Measurements from ENCODE around the gene CDH4. TPM values are rescaled to one million over a fixed set of nuclear protein-coding genes. Genes with fewer than 3 reads are reported as not detected.

The CDH4 gene
- total RNA-seq, 1 experiment from 2014 or later = not detected

DNA sequence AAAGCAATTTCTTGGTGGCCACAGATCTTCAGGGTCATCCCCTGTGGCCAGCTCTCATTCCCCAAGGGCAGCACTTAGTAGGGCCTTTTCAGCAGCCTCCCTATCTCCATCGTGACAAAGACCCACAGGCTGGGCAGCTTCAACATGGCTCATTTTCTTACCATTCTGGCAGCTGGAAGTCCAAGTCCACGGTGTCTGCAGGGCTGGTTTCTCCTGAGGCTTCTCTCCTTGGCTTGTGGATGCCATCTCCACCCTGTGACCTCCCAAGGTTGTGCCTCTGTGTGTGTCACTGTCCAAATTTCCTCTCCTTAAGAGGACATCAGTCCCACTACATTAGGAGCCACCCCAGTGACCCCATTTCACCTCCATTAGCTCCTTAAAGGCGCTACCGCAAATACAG, 161.7 kb downstream of the CDH4 start:
- H3K4me1 ChIP-seq = no peaks in the 10 kb centered on the region
- DNase-seq = no peak
- peaks cover 13% of the 10 kb centered on the region for H3K27me3 Mint-ChIP-seq (ENCODE audit: insufficient read depth, unreplicated experiment)
- no peak overlapping the region for H3K4me3 Mint-ChIP-seq (ENCODE audit: unreplicated experiment)
- H3K4me3 ChIP-seq (ENCODE audit: low read depth, low read length) = no peak overlapping the region
- ChIA-PET CTCF (no interaction called here), POLR2A (no interaction called here)
- TF ChIP-seq, protein P1, sequence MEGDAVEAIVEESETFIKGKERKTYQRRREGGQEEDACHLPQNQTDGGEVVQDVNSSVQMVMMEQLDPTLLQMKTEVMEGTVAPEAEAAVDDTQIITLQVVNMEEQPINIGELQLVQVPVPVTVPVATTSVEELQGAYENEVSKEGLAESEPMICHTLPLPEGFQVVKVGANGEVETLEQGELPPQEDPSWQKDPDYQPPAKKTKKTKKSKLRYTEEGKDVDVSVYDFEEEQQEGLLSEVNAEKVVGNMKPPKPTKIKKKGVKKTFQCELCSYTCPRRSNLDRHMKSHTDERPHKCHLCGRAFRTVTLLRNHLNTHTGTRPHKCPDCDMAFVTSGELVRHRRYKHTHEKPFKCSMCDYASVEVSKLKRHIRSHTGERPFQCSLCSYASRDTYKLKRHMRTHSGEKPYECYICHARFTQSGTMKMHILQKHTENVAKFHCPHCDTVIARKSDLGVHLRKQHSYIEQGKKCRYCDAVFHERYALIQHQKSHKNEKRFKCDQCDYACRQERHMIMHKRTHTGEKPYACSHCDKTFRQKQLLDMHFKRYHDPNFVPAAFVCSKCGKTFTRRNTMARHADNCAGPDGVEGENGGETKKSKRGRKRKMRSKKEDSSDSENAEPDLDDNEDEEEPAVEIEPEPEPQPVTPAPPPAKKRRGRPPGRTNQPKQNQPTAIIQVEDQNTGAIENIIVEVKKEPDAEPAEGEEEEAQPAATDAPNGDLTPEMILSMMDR (IDR thresholded peaks at IDR 0.05; ENCODE audit: insufficient read depth in 1 of 2, low read depth in 1 of 2, low read length in 1 of 2, severe bottlenecking in 1 of 2, unreplicated experiment in 1 of 2) = no peak
- peaks cover 3% of the 10 kb centered on the region; the same call in 1 of the 2 replicates for H3K9me3 ChIP-seq
- H3K27me3 ChIP-seq (replicated peaks; ENCODE audit: control insufficient read depth, insufficient read depth, low read length) = no peaks in the 10 kb centered on the region
- no peak overlapping the region for H3K27ac Mint-ChIP-seq (ENCODE audit: unreplicated experiment)
- H3K36me3 ChIP-seq (ENCODE audit: control insufficient read depth, insufficient read depth, low read length) = no peaks in the 10 kb centered on the region
- intact Hi-C loops (cut with micrococcal nuclease; ENCODE audit: unreplicated experiment) = no loop called here
- H3K4me1 Mint-ChIP-seq (ENCODE audit: low read depth, unreplicated experiment) = no peaks in the 10 kb centered on the region
- H3K36me3 Mint-ChIP-seq (ENCODE audit: insufficient read depth, unreplicated experiment) = no peaks in the 10 kb centered on the region
- BruUV-seq (replicated peaks) = no TSS peak
- no peaks in the 10 kb centered on the region for H3K9me3 Mint-ChIP-seq (ENCODE audit: unreplicated experiment)

GRCh38 chr20:61414455-61414991, 162.5 kb downstream of the CDH4 start:
- ChIA-PET POLR2A (no interaction called here), CTCF (no interaction called here)
- intact Hi-C loops (cut with micrococcal nuclease; ENCODE audit: unreplicated experiment) = no loop called here

DNA sequence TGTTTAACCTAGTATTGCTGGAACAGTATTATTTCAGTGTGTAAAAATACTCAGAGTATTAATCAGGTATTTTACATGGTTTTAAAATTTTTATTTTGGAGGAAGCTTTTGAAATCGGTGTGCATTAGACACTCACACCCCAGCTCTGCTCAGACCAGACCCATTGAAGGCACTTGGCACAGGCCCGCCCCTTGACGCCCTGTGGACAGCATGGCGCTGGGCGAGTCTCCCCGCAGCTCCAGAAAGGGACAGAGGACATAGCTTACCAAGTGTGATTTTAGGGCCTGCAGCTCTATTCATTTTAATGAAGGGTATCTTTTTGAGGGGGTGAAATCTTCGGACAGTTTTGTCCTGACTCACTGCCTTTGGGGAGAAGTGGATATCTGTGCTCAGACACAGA, 164.5 kb downstream of the CDH4 start:
- TF ChIP-seq, protein P1 (IDR thresholded peaks at IDR 0.05; ENCODE audit: insufficient read depth in 1 of 2, low read depth in 1 of 2, low read length in 1 of 2, severe bottlenecking in 1 of 2, unreplicated experiment in 1 of 2) = no peak
- BruUV-seq (replicated peaks) = no TSS peak
- no peaks in the 10 kb centered on the region for H3K36me3 Mint-ChIP-seq (ENCODE audit: insufficient read depth, unreplicated experiment)

More at GRCh38 chr20:61414455-61414991, 162.5 kb downstream of the CDH4 start:
- DNase-seq = no peak
- peaks cover 14% of the 10 kb centered on the region for H3K27me3 Mint-ChIP-seq (ENCODE audit: insufficient read depth, unreplicated experiment)
- no peaks in the 10 kb centered on the region for H3K4me1 ChIP-seq
- TF ChIP-seq, protein P1 (IDR thresholded peaks at IDR 0.05; ENCODE audit: insufficient read depth in 1 of 2, low read depth in 1 of 2, low read length in 1 of 2, severe bottlenecking in 1 of 2, unreplicated experiment in 1 of 2) = no peak
- H3K9me3 Mint-ChIP-seq (ENCODE audit: unreplicated experiment) = no peaks in the 10 kb centered on the region
- H3K27ac Mint-ChIP-seq (ENCODE audit: unreplicated experiment) = no peak overlapping the region
- no peak overlapping the region for H3K4me3 ChIP-seq (ENCODE audit: low read depth, low read length)
- BruUV-seq (replicated peaks) = no TSS peak
- no peaks in the 10 kb centered on the region for H3K36me3 ChIP-seq (ENCODE audit: control insufficient read depth, insufficient read depth, low read length)
- no peaks in the 10 kb centered on the region for H3K27me3 ChIP-seq (replicated peaks; ENCODE audit: control insufficient read depth, insufficient read depth, low read length)
- H3K9me3 ChIP-seq = peaks cover 3% of the 10 kb centered on the region; the same call in 1 of the 2 replicates
- H3K36me3 Mint-ChIP-seq (ENCODE audit: insufficient read depth, unreplicated experiment) = no peaks in the 10 kb centered on the region
- H3K4me1 Mint-ChIP-seq (ENCODE audit: low read depth, unreplicated experiment) = no peaks in the 10 kb centered on the region
- H3K4me3 Mint-ChIP-seq (ENCODE audit: unreplicated experiment) = no peak overlapping the region

More for the DNA sequence above, 164.5 kb downstream of the CDH4 start:
- H3K36me3 ChIP-seq (ENCODE audit: control insufficient read depth, insufficient read depth, low read length) = no peaks in the 10 kb centered on the region
- Mint-ChIP-seq H3K4me1 (ENCODE audit: low read depth, unreplicated experiment) (no peaks in the 10 kb centered on the region), H3K27ac (ENCODE audit: unreplicated experiment) (no peak overlapping the region), H3K4me3 (ENCODE audit: unreplicated experiment) (no peak overlapping the region), H3K9me3 (ENCODE audit: unreplicated experiment) (no peaks in the 10 kb centered on the region), H3K27me3 (ENCODE audit: insufficient read depth, unreplicated experiment) (peaks cover 17% of the 10 kb centered on the region)
- H3K4me3 ChIP-seq (ENCODE audit: low read depth, low read length) = no peak overlapping the region
- peaks cover 6% of the 10 kb centered on the region; the same call in 1 of the 2 replicates for H3K9me3 ChIP-seq
- intact Hi-C loops (cut with micrococcal nuclease; ENCODE audit: unreplicated experiment) = no loop called here
- ChIA-PET CTCF (no interaction called here), POLR2A (no interaction called here)
- no peaks in the 10 kb centered on the region for H3K27me3 ChIP-seq (replicated peaks; ENCODE audit: control insufficient read depth, insufficient read depth, low read length)
- DNase-seq = no peak
- H3K4me1 ChIP-seq = no peaks in the 10 kb centered on the region
